Measurements from ENCODE around the gene ZFP42.

DNA sequence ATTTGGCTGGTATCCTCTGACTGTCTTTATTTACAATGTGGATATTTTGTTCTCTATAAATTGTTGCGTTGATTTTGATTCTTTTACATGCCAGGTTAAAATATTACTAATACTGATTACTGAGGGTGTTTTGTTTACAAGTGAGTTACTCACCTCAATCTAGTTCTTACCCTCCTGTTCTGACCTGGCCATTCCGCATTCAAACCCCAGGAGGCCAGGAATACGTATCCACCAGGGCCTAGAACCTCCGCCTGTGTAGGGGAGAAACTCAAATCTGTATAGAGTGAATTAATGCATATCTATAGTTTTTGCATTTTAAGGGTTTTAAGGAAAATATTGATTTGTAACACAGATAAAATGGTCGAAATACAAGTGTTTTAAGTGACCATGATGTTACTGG lies 2.6 kb upstream of the ZFP42 start:
- no peak for TF ChIP-seq CTCF (IDR thresholded peaks at IDR 0.05; ENCODE audit: insufficient read depth, low read length)
- TF ChIP-seq, protein P1, sequence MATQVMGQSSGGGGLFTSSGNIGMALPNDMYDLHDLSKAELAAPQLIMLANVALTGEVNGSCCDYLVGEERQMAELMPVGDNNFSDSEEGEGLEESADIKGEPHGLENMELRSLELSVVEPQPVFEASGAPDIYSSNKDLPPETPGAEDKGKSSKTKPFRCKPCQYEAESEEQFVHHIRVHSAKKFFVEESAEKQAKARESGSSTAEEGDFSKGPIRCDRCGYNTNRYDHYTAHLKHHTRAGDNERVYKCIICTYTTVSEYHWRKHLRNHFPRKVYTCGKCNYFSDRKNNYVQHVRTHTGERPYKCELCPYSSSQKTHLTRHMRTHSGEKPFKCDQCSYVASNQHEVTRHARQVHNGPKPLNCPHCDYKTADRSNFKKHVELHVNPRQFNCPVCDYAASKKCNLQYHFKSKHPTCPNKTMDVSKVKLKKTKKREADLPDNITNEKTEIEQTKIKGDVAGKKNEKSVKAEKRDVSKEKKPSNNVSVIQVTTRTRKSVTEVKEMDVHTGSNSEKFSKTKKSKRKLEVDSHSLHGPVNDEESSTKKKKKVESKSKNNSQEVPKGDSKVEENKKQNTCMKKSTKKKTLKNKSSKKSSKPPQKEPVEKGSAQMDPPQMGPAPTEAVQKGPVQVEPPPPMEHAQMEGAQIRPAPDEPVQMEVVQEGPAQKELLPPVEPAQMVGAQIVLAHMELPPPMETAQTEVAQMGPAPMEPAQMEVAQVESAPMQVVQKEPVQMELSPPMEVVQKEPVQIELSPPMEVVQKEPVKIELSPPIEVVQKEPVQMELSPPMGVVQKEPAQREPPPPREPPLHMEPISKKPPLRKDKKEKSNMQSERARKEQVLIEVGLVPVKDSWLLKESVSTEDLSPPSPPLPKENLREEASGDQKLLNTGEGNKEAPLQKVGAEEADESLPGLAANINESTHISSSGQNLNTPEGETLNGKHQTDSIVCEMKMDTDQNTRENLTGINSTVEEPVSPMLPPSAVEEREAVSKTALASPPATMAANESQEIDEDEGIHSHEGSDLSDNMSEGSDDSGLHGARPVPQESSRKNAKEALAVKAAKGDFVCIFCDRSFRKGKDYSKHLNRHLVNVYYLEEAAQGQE (IDR thresholded peaks at IDR 0.05; ENCODE audit: insufficient replicate concordance, low read depth), result no peak
- TF ChIP-seq SPI1 (IDR thresholded peaks at IDR 0.05; ENCODE audit: borderline replicate concordance, low read depth), result no peak
